IPS-NIHi7 (cell line): ENCODE data around the gene ACACB.

Experiments used
- DNase-seq: peaks from one replicate; pipeline ENCODE4 v3.0.0; 2012; ENCODE audit warnings: mixed read lengths; ENCODE audit errors: extremely low spot score

ACACB gene

GRCh38 chr12:109115758-109116610, at the start of gene ACACB:
TSS of gene ACACB (plus strand) at chr12:109116587. CDS start at chr12:109139406, 22,819 bp downstream.
- DNase-seq, result no peak

- peak; percentile 75 for DNase-seq
Measured at GRCh38 chr12:109069307-109070271, 46.8 kb upstream of the ACACB start.

GRCh38 chr12:109074866-109075265, 41.5 kb upstream of the ACACB start:
- DNase-seq, result no peak

GRCh38 chr12:109082751-109083150, 33.6 kb upstream of the ACACB start:
- DNase-seq, result no peak

- no peak for DNase-seq
Measured at GRCh38 chr12:109084425-109084824, 32.0 kb upstream of the ACACB start.

GRCh38 chr12:109085590-109085989, 30.8 kb upstream of the ACACB start:
- DNase-seq, result no peak

GRCh38 chr12:109087250-109087649, 29.1 kb upstream of the ACACB start:
- DNase-seq, result no peak

GRCh38 chr12:109088818-109089217, 27.6 kb upstream of the ACACB start:
- no peak for DNase-seq

GRCh38 chr12:109089683-109090082, 26.7 kb upstream of the ACACB start:
- no peak for DNase-seq

GRCh38 chr12:109092497-109093021, 23.8 kb upstream of the ACACB start:
- DNase-seq, result no peak

GRCh38 chr12:109093022-109093918, 23.1 kb upstream of the ACACB start, which contains the start of gene ALKBH2:
TSS of gene ALKBH2 (minus strand) at chr12:109093472. CDS start at chr12:109092786, 686 bp downstream.
- peak; percentile 93 for DNase-seq

- DNase-seq, result no peak
Measured at GRCh38 chr12:109097140-109097434, 19.3 kb upstream of the ACACB start.

GRCh38 chr12:109097435-109098182, 18.8 kb upstream of the ACACB start, which contains the start of gene UNG:
TSS of gene UNG (plus strand) at chr12:109097597. CDS start at chr12:109097680, 83 bp downstream.
- DNase-seq, result peak; percentile 98

- DNase-seq, result peak; percentile 67
Measured at GRCh38 chr12:109098183-109098604, 18.2 kb upstream of the ACACB start.

- no peak for DNase-seq
Measured at GRCh38 chr12:109098651-109099050, 17.7 kb upstream of the ACACB start.

GRCh38 chr12:109099431-109100020, 16.9 kb upstream of the ACACB start:
- DNase-seq, result no peak

GRCh38 chr12:109100741-109101140, 15.6 kb upstream of the ACACB start:
- no peak for DNase-seq

GRCh38 chr12:109102491-109102890, 13.9 kb upstream of the ACACB start:
- DNase-seq, result no peak

GRCh38 chr12:109105176-109105575, 11.2 kb upstream of the ACACB start:
- DNase-seq, result no peak
